Aorta (tissue), 5 donors: ENCODE results near the gene C6orf136. TPM values are rescaled to one million over a fixed set of nuclear protein-coding genes. Genes with fewer than 3 reads are reported as not detected.
A peak's percentile ranks its signal among the peaks of the same experiment; 100 is the strongest.

Experiments used
- ATAC-seq: fragments of 200-7000 bp; cut with Tn5 transposase; one replicate; pipeline ENCODE4 v1.9.1; 2022; ENCODE audit warnings: moderate library complexity; ENCODE audit not compliant: low FRiP score
- DNase-seq, 2 donors: peaks; one replicate each; pipeline ENCODE4 v3.0.0-alpha.2; 2020
- H3K27ac ChIP-seq, 2 donors: one replicate each; pipeline ENCODE4 v1.5.1; 2013; ENCODE audit warnings: low read length in 2 of 2, mild to moderate bottlenecking in 2 of 2, moderate library complexity in 2 of 2, control low read depth in 1 of 2, inconsistent platforms in 1 of 2, low read depth in 1 of 2
- H3K27me3 ChIP-seq, 2 donors: one replicate each; pipeline ENCODE4 v1.6.1; 2013; ENCODE audit warnings: control low read depth in 1 of 2, low read length in 1 of 2, mild to moderate bottlenecking in 1 of 2, moderate library complexity in 1 of 2; ENCODE audit not compliant: insufficient read depth in 2 of 2, control insufficient read depth in 1 of 2
- H3K36me3 ChIP-seq, 2 donors: one replicate each; pipeline ENCODE4 v1.6.1; 2013; ENCODE audit warnings: control low read depth in 1 of 2, low read length in 1 of 2, mild to moderate bottlenecking in 1 of 2; ENCODE audit not compliant: insufficient read depth in 2 of 2, control insufficient read depth in 1 of 2
- H3K4me1 ChIP-seq, 2 donors: one replicate each; pipeline ENCODE4 v1.6.1; 2013; ENCODE audit warnings: low read length in 2 of 2, control low read depth in 1 of 2, mild to moderate bottlenecking in 1 of 2, moderate library complexity in 1 of 2; ENCODE audit not compliant: insufficient read depth in 2 of 2, control insufficient read depth in 1 of 2
- H3K4me3 ChIP-seq, 2 donors: one replicate each; pipeline ENCODE4 v1.5.1; 2013; ENCODE audit warnings: low read length in 2 of 2, control low read depth in 1 of 2, mild to moderate bottlenecking in 1 of 2
- H3K9me3 ChIP-seq: one replicate; pipeline ENCODE4 v1.6.1; 2013; ENCODE audit warnings: mild to moderate bottlenecking, low read length; ENCODE audit not compliant: control insufficient read depth
- WGBS, 2 donors: extraction: QIAGEN DNeasy Blood & Tissue Kit; methylation state at CpG; one replicate each; pipeline ENCODE4 v1.1.7; 2013; 5-methylcytosine and 5-hydroxymethylcytosine counted together
- intact Hi-C, 2 donors: fragments of 100-400 bp; cut with DNase I; formaldehyde crosslinking; loops; one replicate each; pipeline versions ENCODE4 v1.14.2 to v1.15.0; 2022
- polyA plus RNA-seq, 2 donors: library from polyadenylated mRNA; stranded (reverse); fragments of 200-250 nt; gene quantifications; one replicate each; pipeline ENCODE4 v1.2.3, GENCODE V29; 2013
- total RNA-seq, 2 donors: library from RNA; stranded (reverse); fragmentation: NEBNext Ultra II Directional; extraction: Animal tissue kit (Norgen Biotek cat#: 25700); gene quantifications; one replicate each; pipeline ENCODE4 v1.2.1, GENCODE V29; 2021
- donor health status: healthy with polysubstance abuse.
- donor health status: Bipolar disorder and iron deficiency.
- donor health status: DM: no; HTN: no; CAD: no.
- donor health status: DM: no; HTN: no; CAD: no.
- donor health status: DM: yes; HTN: yes; CAD: no.

Gene C6orf136
- total and polyA plus RNA-seq, 4 donors: 9.7 to 21.0 (median 19.4) TPM

DNA sequence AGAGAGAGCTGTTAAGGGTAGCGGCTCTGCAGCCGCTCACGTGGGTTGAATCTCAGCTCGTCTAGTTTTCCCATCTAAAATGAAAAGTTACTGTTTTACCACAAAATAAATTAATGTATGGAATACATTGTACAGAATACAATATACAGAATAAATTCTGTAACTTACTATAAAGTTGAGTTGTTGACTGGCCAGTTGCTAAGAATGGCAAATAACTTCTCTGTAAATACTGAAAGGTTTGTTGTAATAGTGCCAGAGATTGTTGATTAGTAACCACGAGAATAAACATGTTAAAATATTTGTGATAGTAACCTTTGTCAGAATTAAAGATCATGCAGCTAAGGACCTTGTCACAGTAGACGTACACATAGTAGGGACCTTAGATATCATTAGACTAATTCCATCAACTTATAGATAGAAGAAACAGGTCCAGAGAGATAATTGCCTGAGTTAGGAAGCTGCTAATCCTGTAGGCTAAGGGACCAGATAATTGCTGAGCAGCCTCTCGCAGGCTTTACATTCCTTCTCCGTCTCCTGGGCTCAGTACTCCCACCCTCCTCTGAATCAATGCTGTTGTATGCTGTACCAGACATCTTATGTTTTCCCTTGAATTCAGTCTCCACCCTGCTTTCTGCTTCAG lies 44.4 kb downstream of the C6orf136 start:
- intact Hi-C loops: no loop called here
- H3K4me3 ChIP-seq: no peak overlapping the region
- no peak for ATAC-seq
- H3K27me3 ChIP-seq: no peaks in the 10 kb centered on the region
- 15 to 18% methylated on average over 8 of the region's 8 CpGs for WGBS, 2 donors
- DNase-seq: no peak
- no peaks in the 10 kb centered on the region for H3K36me3 ChIP-seq
- no peaks in the 10 kb centered on the region for H3K9me3 ChIP-seq
- no peaks in the 10 kb centered on the region for H3K4me1 ChIP-seq
- peak overlapping the region in 1 of 2 donors; percentile 42 for H3K27ac ChIP-seq

DNA sequence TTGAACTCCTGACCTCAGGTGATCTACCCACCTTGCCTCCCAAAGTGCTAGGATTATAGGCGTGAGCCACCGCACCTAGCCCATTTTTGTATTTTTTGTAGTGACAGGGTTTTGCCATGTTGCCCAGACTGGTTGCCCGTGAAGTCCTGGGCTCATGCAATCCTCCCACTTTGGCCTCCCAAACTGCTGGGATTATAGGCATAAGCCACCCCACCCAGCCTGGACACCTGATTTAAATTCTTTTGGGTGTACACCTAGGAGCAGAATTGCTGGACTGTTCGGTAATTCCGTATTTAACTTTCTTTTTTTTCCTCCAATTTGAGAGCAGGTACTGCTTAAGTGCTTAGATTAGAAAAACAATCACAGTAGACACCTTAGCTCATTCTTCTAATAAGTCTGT lies 49.5 kb downstream of the C6orf136 start:
- intact Hi-C loops: no loop called here
- H3K4me3 ChIP-seq: no peak overlapping the region
- H3K27ac ChIP-seq: no peak overlapping the region
- 94% methylated on average over 5 of the region's 5 CpGs for WGBS, 2 donors
- DNase-seq (no peak), ATAC-seq (no peak)
- H3K27me3 ChIP-seq: no peaks in the 10 kb centered on the region
- H3K4me1 ChIP-seq: no peaks in the 10 kb centered on the region
- H3K9me3 ChIP-seq: no peaks in the 10 kb centered on the region
- no peaks in the 10 kb centered on the region for H3K36me3 ChIP-seq

DNA sequence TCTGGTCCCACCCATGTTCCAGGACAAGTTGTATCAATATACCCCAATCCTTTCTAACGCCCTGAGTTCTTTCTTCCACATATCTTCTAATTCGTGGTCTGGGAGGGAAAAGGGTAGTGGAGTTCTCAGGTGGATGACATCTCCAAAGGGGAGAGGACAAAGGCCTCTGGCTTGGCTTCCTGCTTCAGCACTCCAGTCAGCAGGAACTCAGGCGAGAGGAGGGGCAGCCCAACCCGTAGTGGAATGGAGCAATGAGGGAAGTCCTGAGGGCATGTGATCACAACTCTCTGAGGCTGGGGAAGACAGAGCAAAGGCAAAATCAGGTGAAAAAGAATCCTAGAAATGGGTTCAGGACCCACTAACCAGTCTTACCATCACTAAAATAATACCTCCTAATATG lies 53.4 kb downstream of the C6orf136 start:
- ATAC-seq (no peak), DNase-seq (peak; percentile 14 to 68)
- intact Hi-C loops: no loop called here
- Histone ChIP-seq H3K27me3 (no peaks in the 10 kb centered on the region), H3K9me3 (no peaks in the 10 kb centered on the region), H3K4me1 (no peaks in the 10 kb centered on the region), H3K4me3 (no peak overlapping the region), H3K36me3 (no peaks in the 10 kb centered on the region), H3K27ac (no peak overlapping the region)
- 74 to 75% methylated on average over 4 of the region's 4 CpGs for WGBS, 2 donors

Other genes with a start within 250 kb of the C6orf136 start
- gene HLA-E, start 157.6 kb upstream of the C6orf136 start, total RNA-seq: 100 to 1,000 TPM; 373 to 506 TPM
- gene HLA-E, start 157.6 kb upstream of the C6orf136 start, polyA plus RNA-seq: 100 to 1,000 TPM; 148 to 328 TPM
- gene GNL1, start 90.6 kb upstream of the C6orf136 start, total RNA-seq: 10 to 100 TPM; 73.7 to 76.9 TPM
- 100 to 1,000 TPM in 1 of 2 donors, 10 to 100 TPM in 1; 52.6 to 116 TPM for gene GNL1, start 90.6 kb upstream of the C6orf136 start, polyA plus RNA-seq
- 10 to 100 TPM in 1 of 2 donors, 1 to 10 TPM in 1; 7.5 to 11.6 TPM for gene PRR3, start 89.8 kb upstream of the C6orf136 start, total RNA-seq
- 1 to 10 TPM; 4.1 to 9.5 TPM for gene PRR3, start 89.8 kb upstream of the C6orf136 start, polyA plus RNA-seq
- 10 to 100 TPM; 35.4 to 41.2 TPM for gene ABCF1, start 75.7 kb upstream of the C6orf136 start, total RNA-seq
- gene ABCF1, start 75.7 kb upstream of the C6orf136 start, polyA plus RNA-seq: 10 to 100 TPM; 20.6 to 22.3 TPM
- gene PPP1R10, start 29.9 kb upstream of the C6orf136 start, total RNA-seq: 10 to 100 TPM; 69.9 to 83.8 TPM
- 10 to 100 TPM in 1 of 2 donors, 1 to 10 TPM in 1; 8.6 to 13.2 TPM for gene PPP1R10, start 29.9 kb upstream of the C6orf136 start, polyA plus RNA-seq
- gene MRPS18B, start 29.3 kb upstream of the C6orf136 start, total RNA-seq: 10 to 100 TPM; 26.6 to 29.8 TPM
- gene MRPS18B, start 29.3 kb upstream of the C6orf136 start, polyA plus RNA-seq: 10 to 100 TPM; 38.2 to 45.6 TPM
- gene ATAT1, start 20.3 kb upstream of the C6orf136 start, total RNA-seq: 10 to 100 TPM in 1 of 2 donors, 1 to 10 TPM in 1; 5.8 to 12.9 TPM
- gene ATAT1, start 20.3 kb upstream of the C6orf136 start, polyA plus RNA-seq: 1 to 10 TPM; 6.4 to 7.7 TPM
- 10 to 100 TPM; 22.3 to 25.2 TPM for gene DHX16, start 25.9 kb downstream of the C6orf136 start, total RNA-seq
- 10 to 100 TPM; 12.8 to 34.0 TPM for gene DHX16, start 25.9 kb downstream of the C6orf136 start, polyA plus RNA-seq
- 100 to 1,000 TPM; 130 to 134 TPM for gene PPP1R18, start 39.5 kb downstream of the C6orf136 start, total RNA-seq
- gene PPP1R18, start 39.5 kb downstream of the C6orf136 start, polyA plus RNA-seq: 10 to 100 TPM; 68.5 to 83.3 TPM
- 10 to 100 TPM; 13.0 to 15.0 TPM for gene NRM, start 43.9 kb downstream of the C6orf136 start, total RNA-seq
- 10 to 100 TPM in 1 of 2 donors, 1 to 10 TPM in 1; 5.6 to 19.6 TPM for gene NRM, start 43.9 kb downstream of the C6orf136 start, polyA plus RNA-seq
- 10 to 100 TPM; 31.4 to 33.3 TPM for gene MDC1, start 70.1 kb downstream of the C6orf136 start, total RNA-seq
- gene MDC1, start 70.1 kb downstream of the C6orf136 start, polyA plus RNA-seq: 10 to 100 TPM in 1 of 2 donors, 1 to 10 TPM in 1; 7.4 to 34.5 TPM
- 100 to 1,000 TPM; 264 to 324 TPM for gene TUBB, start 73.2 kb downstream of the C6orf136 start, total RNA-seq
- 100 to 1,000 TPM in 1 of 2 donors, 10 to 100 TPM in 1; 99.5 to 189 TPM for gene TUBB, start 73.2 kb downstream of the C6orf136 start, polyA plus RNA-seq
- gene FLOT1, start 95.6 kb downstream of the C6orf136 start, total RNA-seq: 100 to 1,000 TPM; 172 to 222 TPM
- gene FLOT1, start 95.6 kb downstream of the C6orf136 start, polyA plus RNA-seq: 100 to 1,000 TPM; 153 to 213 TPM
- gene IER3, start 97.4 kb downstream of the C6orf136 start, total RNA-seq: 10 to 100 TPM; 62.0 to 72.9 TPM
- 10 to 100 TPM; 17.8 to 88.8 TPM for gene IER3, start 97.4 kb downstream of the C6orf136 start, polyA plus RNA-seq
- 10 to 100 TPM; 29.5 to 32.0 TPM for gene DDR1, start 237.4 kb downstream of the C6orf136 start, total RNA-seq
- 10 to 100 TPM in 1 of 2 donors, 1 to 10 TPM in 1; 6.8 to 15.4 TPM for gene DDR1, start 237.4 kb downstream of the C6orf136 start, polyA plus RNA-seq